Ramos (cell line): Measurements from ENCODE around the gene RIC8B.

Source experiments
- in situ Hi-C: fragments of 300-500 bp; cut with MboI; formaldehyde crosslinking; loops from one replicate; pipeline ENCODE4 v1.14.3; 2022; ENCODE audit warnings: low sequenced_read_pairs; ENCODE audit not compliant: unreplicated experiment

Gene RIC8B

GRCh38 chr12:106924268-106924861, 149.9 kb downstream of the RIC8B start:
- in situ Hi-C loops = no loop called here

GRCh38 chr12:106926657-106927056, 152.2 kb downstream of the RIC8B start:
- in situ Hi-C loops = no loop called here

GRCh38 chr12:106934277-106934676, 159.8 kb downstream of the RIC8B start:
- in situ Hi-C loops = no loop called here
